RWPE1 (cell line): ENCODE data around the gene ADPRH.

Source experiments
- CTCF ChIA-PET: fragments of 350-600 bp; sonication (Branson Sonifier 250); formaldehyde crosslinking; extraction: SDS; loops from one replicate; lab custom pipeline; 2021; lab: Yijun Ruan, JAX
- POLR2A ChIA-PET: fragments of 400-600 bp; formaldehyde crosslinking; extraction: SDS; loops from one replicate; lab custom pipeline; 2020; ENCODE audit warnings: antibody characterized with exemption; ENCODE audit not compliant: low non-redundant PET; lab: Yijun Ruan, JAX
- DNase-seq: peaks from one replicate; pipeline ENCODE4 v3.0.0; 2012; ENCODE audit warnings: low spot score
- H3K27ac ChIP-seq: fragments of 450-650 bp; 2 replicates; pipeline ENCODE4 v1.5.1; 2017
- CTCF ChIP-seq: fragments of 450-650 bp; conservative IDR thresholded peaks from 2 replicates; pipeline ENCODE4 v1.5.1; 2017; ENCODE audit warnings: low read depth, mild to moderate bottlenecking

ADPRH gene

GRCh38 chr3:119579366-119580066, at the start of gene ADPRH:
ADPRH (plus strand) TSS chr3:119579492; CDS start chr3:119582170, 2,678 bp downstream.
- CTCF ChIA-PET, result interaction anchor here (0.7 kb wide), 1 partner anchor 729 kb away, joined by 4 read pairs; no protein-coding TSS in a partner anchor
- no peak within 1 kb of the TSS for H3K27ac ChIP-seq
- POLR2A ChIA-PET, result no interaction called here
- TF ChIP-seq CTCF, result no peak
- DNase-seq, result peak; percentile 75

GRCh38 chr3:119529883-119530282, 49.4 kb upstream of the ADPRH start:
- no peak overlapping the region for H3K27ac ChIP-seq
- ChIA-PET CTCF (interaction anchor here (0.6 kb wide), 1 partner anchor 278 kb away, joined by 3 read pairs; no protein-coding TSS in a partner anchor), POLR2A (no interaction called here)
- DNase-seq, result no peak
- no peak for TF ChIP-seq CTCF

- CTCF ChIA-PET, result interaction anchor here (0.6 kb wide), 1 partner anchor 279 kb away, joined by 3 read pairs; no protein-coding TSS in a partner anchor
- POLR2A ChIA-PET, result no interaction called here
- no peak for TF ChIP-seq CTCF
- no peak overlapping the region for H3K27ac ChIP-seq
- no peak for DNase-seq
These were observed 48.8 kb upstream of the ADPRH start for GRCh38 chr3:119530456-119530855.

GRCh38 chr3:119531151-119531550, 48.1 kb upstream of the ADPRH start:
- no peak overlapping the region for H3K27ac ChIP-seq
- no peak for TF ChIP-seq CTCF
- no peak for DNase-seq
- CTCF ChIA-PET, result no interaction called here
- POLR2A ChIA-PET, result no interaction called here

GRCh38 chr3:119534296-119534695, 45.0 kb upstream of the ADPRH start:
- POLR2A ChIA-PET, result no interaction called here
- H3K27ac ChIP-seq, result no peak overlapping the region
- no peak for TF ChIP-seq CTCF
- CTCF ChIA-PET, result no interaction called here
- DNase-seq, result no peak

- ChIA-PET POLR2A (no interaction called here), CTCF (no interaction called here)
- no peak overlapping the region for H3K27ac ChIP-seq
- DNase-seq, result no peak
- TF ChIP-seq CTCF, result no peak
These were observed 42.5 kb upstream of the ADPRH start for GRCh38 chr3:119536757-119537156.
